ENCODE results near the gene PTGER4.

- TF ChIP-seq CTCF (IDR thresholded peaks at IDR 0.05) (peak in 1 of 3 experiments; percentile 8), POLR2AphosphoS5 (IDR thresholded peaks at IDR 0.05) (peak in 1 of 2 donors; percentile 2), POLR2A (IDR thresholded peaks at IDR 0.05; ENCODE audit: low read depth) (no peak)
Observed at GRCh38 chr5:40680741-40681362, 1.1 kb downstream of the PTGER4 start.
